Measurements from ENCODE around the gene CYP4B1. TPM values are rescaled to one million over a fixed set of nuclear protein-coding genes. Genes with fewer than 3 reads are reported as not detected.

The CYP4B1 gene
- total RNA-seq, 1 experiment from 2014 or later, result 0.30 TPM

GRCh38 chr1:46809904-46810303 lies 11.1 kb downstream of the CYP4B1 start (continued):
- TF ChIP-seq ZBTB33 (IDR thresholded peaks at IDR 0.05; ENCODE audit: extremely low read depth, insufficient replicate concordance, low read length) (no peak), EZH2phosphoT487 (IDR thresholded peaks at IDR 0.05; ENCODE audit: borderline replicate concordance) (no peak), FOSL1 (IDR thresholded peaks at IDR 0.05; ENCODE audit: low read depth) (no peak)

GRCh38 chr1:46810596-46810995 lies 11.8 kb downstream of the CYP4B1 start:
- no peak overlapping the region for H3K4me2 ChIP-seq (ENCODE audit: low read length)
- CTCF ChIA-PET, result no interaction called here
- H4K20me1 ChIP-seq (ENCODE audit: insufficient read depth), result no peaks in the 10 kb centered on the region
- no peaks in the 10 kb centered on the region for H3K9me3 ChIP-seq (ENCODE audit: control insufficient read depth in 1 of 2, insufficient read depth in 1 of 2, low read depth in 1 of 2, low read length in 2 of 2)
- TF ChIP-seq YY1 (IDR thresholded peaks at IDR 0.05; ENCODE audit: extremely low read depth, insufficient replicate concordance, low read depth, low read length), result no peak
- no peak for TF ChIP-seq EZH2 (IDR thresholded peaks at IDR 0.05)
- TF ChIP-seq POLR2AphosphoS5 (IDR thresholded peaks at IDR 0.05; ENCODE audit: low read depth, low read length), result no peak
- peaks cover 16% of the 10 kb centered on the region; the same call in 1 of the 2 replicates for H3K27me3 ChIP-seq (ENCODE audit: insufficient read depth, low read length)
- DNase-seq (ENCODE audit: low read depth, low spot score), result no peak
- RAD21 ChIA-PET (ENCODE audit: low non-redundant PET in 1 of 2, low total read pairs in 2 of 2, uncharacterized antibody in 2 of 2, unreplicated experiment in 2 of 2), result no interaction called here
- no peak for ATAC-seq
- intact Hi-C loops (cut with micrococcal nuclease), result no loop called here
- H3K9me2 ChIP-seq (ENCODE audit: insufficient read depth), result no peaks in the 10 kb centered on the region
- no peaks in the 10 kb centered on the region for H3K36me3 ChIP-seq (ENCODE audit: control insufficient read depth in 1 of 2, insufficient read depth in 2 of 2, low read length in 2 of 2)
- no peak overlapping the region for H3K4me3 ChIP-seq (replicated peaks in 1 of 2; ENCODE audit: low read depth in 1 of 2, low read length in 2 of 2)
- H3K9ac ChIP-seq (ENCODE audit: low read length), result no peak overlapping the region
- no peaks in the 10 kb centered on the region for H3K79me2 ChIP-seq (ENCODE audit: insufficient read depth, low read length)
- H3K4me1 ChIP-seq (ENCODE audit: control insufficient read depth in 1 of 2, insufficient read depth in 2 of 2, low read length in 2 of 2), result no peaks in the 10 kb centered on the region
- BruUV-seq (replicated peaks), result no TSS peak
- POLR2A ChIA-PET, result no interaction called here
- H2AFZ ChIP-seq (ENCODE audit: low read depth, low read length, poor library complexity, severe bottlenecking), result no peak overlapping the region
- no peak overlapping the region for H3K27ac ChIP-seq (ENCODE audit: low read depth, low read length)
